ENCODE measurements around the gene NTM.

DNA sequence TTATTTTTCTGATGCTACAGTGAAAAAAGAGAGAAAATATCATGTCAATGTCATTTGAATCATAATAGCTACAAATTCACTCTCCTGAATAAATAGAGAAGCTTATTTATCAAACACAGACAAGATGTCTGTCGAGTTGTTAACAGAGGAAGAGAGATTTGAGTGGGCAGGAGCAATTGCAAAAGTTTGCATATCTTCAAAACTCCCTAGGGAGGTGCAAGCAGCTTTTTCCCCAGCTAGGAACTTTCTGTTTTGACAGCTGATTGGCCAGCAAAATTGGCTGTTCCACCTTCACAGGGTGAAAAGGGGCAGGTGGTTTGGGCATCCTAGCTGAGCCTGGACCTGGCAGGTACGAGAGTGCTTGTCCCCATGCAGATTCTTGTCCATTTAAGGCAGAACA lies 98.2 kb downstream of the NTM start:
- TF ChIP-seq, protein P1, sequence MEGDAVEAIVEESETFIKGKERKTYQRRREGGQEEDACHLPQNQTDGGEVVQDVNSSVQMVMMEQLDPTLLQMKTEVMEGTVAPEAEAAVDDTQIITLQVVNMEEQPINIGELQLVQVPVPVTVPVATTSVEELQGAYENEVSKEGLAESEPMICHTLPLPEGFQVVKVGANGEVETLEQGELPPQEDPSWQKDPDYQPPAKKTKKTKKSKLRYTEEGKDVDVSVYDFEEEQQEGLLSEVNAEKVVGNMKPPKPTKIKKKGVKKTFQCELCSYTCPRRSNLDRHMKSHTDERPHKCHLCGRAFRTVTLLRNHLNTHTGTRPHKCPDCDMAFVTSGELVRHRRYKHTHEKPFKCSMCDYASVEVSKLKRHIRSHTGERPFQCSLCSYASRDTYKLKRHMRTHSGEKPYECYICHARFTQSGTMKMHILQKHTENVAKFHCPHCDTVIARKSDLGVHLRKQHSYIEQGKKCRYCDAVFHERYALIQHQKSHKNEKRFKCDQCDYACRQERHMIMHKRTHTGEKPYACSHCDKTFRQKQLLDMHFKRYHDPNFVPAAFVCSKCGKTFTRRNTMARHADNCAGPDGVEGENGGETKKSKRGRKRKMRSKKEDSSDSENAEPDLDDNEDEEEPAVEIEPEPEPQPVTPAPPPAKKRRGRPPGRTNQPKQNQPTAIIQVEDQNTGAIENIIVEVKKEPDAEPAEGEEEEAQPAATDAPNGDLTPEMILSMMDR (IDR thresholded peaks at IDR 0.05): no peak
- TF ChIP-seq POLR2A (IDR thresholded peaks at IDR 0.05): no peak
- TF ChIP-seq POLR2AphosphoS5 (IDR thresholded peaks at IDR 0.05): no peak

All from breast epithelium (tissue), 3 donors.